HG03060 (cell line): ENCODE data around the gene FAM117B.

ENCODE experiments used
- ATAC-seq: cut with Tn5 transposase; IDR thresholded peaks from one replicate; pipeline ENCODE4 v1.9.1; 2021; ENCODE audit warnings: low read depth, moderate number of reproducible peaks; ENCODE audit not compliant: unreplicated experiment

FAM117B gene

DNA sequence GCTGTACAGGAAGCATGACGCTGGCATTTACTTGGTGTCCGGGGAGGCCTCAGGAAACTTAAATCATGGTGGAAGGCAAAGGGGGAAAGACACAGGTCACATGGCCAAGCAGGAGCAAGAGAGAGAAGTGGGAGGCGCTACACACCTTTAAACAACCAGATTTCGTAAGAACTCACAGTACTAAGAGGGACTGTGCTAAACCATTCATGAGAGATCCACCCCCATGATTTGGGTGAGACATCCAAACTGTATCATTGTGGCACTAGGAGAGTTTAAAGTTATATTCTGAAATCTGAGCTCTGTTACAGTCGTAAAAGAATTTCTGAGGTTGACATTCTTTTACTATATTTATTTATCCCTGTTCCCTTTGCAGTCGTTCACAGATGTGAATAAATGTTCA lies 120.2 kb downstream of the FAM117B start:
- no peak for ATAC-seq

DNA sequence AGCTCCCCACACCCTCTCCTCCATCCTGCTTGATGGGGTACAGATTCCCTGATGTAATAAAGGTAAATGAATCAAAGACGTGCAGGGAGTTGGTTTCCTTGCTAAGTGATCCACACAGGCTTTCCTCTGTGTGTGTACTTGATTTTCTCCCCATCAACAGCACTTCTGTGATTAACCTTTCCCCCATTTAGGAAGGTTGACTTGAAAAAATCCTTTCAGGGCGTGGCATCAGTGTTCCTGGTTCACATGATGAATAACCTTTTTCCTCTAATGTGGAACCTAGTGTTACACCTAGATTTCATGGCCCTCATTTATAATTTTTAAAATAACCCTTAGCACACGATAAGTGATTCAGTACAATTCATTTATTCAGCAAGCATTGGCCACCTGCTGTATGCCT lies 121.8 kb downstream of the FAM117B start:
- no peak for ATAC-seq

DNA sequence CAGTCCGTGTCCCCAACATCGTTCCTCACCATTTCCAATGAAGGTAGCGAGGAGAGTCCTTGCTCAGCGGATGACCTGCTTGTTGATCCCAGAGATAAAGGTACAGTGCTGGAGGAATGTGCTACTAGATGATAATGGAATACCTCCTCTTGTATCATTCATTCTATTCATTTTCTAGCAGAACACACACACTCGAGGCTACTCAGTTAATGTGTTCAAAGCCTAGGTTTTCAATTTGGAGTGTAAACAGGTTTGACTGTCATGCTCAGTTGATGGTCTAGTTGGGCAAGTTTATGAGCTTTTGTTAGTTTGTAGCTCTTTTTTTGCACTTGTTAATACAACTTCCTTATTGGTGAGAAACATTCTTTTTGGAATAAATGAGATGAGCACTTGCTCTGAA lies 122.6 kb downstream of the FAM117B start:
- ATAC-seq, result no peak

- no peak for ATAC-seq
Observed at GRCh38 chr2:202758128-202758527, 123.4 kb downstream of the FAM117B start.

DNA sequence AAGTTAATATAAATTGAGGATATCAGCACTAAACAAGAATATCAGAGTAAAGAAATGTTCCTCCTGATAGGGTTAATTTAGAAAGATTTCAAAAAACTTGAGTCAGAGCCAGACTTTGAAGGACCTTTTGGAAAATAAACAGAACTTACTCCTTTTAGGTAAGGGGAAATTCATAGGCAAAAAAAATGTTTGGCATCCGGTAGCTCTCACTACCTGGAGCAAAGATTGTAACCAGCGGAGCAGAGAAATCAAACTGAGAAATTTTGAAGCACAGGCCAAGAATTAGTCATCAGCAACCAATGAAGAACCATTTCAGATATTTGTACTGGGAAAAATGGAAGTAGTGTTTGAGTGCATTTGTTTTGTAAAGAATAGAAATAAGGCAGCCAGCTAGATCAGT lies 123.8 kb downstream of the FAM117B start:
- ATAC-seq, result no peak

DNA sequence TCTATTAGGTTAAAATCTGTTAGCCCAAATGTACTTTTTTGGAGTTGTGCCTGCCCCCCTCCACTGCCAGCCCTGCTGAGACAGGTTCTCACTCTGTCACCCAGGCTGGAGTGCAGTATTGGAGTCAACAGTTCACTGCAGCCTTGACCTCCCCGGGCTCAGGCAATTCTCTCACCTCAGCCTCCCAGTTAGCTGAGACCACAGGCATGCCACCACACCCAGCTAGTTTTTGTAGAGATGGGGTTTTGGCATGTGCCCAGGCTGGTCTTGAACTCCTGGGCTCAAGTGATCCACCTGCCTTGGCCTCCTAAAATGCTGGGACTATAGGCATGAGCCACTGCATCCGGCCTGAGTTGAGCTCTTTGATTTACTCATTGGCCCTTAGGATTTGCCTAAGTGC lies 126.1 kb downstream of the FAM117B start:
- no peak for ATAC-seq

- no peak for ATAC-seq
Observed at GRCh38 chr2:202762556-202762955, 127.8 kb downstream of the FAM117B start.

GRCh38 chr2:202763916-202764315 lies 129.1 kb downstream of the FAM117B start:
- no peak for ATAC-seq

- ATAC-seq, result no peak
Observed at GRCh38 chr2:202764991-202765390, 130.2 kb downstream of the FAM117B start.

- no peak for ATAC-seq
Observed at GRCh38 chr2:202765436-202765835, 130.7 kb downstream of the FAM117B start.

GRCh38 chr2:202768273-202768672 lies 133.5 kb downstream of the FAM117B start:
- no peak for ATAC-seq

- no peak for ATAC-seq
Observed at GRCh38 chr2:202769201-202769600, 134.4 kb downstream of the FAM117B start.

DNA sequence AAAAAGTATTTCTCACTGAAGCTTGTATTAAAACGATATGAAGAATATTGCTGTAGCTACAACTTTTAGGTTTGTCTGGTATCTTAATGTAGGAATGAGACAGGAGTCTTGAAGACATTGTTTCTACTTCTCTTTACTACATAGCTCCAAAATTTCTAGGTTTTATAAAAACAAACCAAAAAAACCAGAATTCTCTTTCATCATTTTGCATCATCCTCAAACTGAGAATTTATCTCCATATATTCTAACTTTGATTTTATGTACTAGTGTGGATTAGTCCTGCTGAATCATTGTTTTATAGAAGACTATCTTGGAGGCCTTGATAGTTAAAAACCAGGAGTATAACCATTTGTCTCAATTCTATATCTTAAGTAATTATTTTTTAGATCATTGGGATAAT lies 136.6 kb downstream of the FAM117B start:
- ATAC-seq, result no peak

GRCh38 chr2:202771741-202772460 lies 137.1 kb downstream of the FAM117B start:
- ATAC-seq, result no peak

GRCh38 chr2:202773301-202773973 lies 138.7 kb downstream of the FAM117B start:
- ATAC-seq, result no peak

- ATAC-seq, result no peak
Observed at GRCh38 chr2:202774104-202774503, 139.3 kb downstream of the FAM117B start.

GRCh38 chr2:202778217-202778616 lies 143.4 kb downstream of the FAM117B start:
- ATAC-seq, result no peak

GRCh38 chr2:202780514-202781021 lies 145.8 kb downstream of the FAM117B start:
- ATAC-seq, result peak; percentile 97

- no peak for ATAC-seq
Observed at GRCh38 chr2:202782940-202783558, 148.3 kb downstream of the FAM117B start.

DNA sequence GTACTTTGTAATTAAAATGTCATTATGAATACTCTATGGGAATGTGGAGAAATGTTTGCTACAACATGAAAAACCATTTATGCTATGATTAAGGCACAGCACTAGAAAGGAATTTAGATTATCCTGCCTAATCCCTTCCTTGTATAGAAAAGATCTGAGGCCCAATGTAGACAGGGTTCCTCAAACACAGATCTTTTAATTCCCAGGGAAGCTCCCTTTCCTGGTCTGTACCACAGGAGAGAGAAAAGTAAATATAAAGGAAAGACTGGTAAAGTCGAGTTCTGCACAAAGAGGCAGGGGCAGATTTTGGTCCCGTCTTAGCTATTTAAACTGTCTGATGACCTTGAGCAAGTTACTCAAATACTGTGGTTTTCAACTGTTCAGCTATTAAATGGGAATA lies 152.1 kb downstream of the FAM117B start:
- ATAC-seq, result no peak

GRCh38 chr2:202790676-202791075 lies 155.9 kb downstream of the FAM117B start:
- no peak for ATAC-seq

GRCh38 chr2:202797944-202798343 lies 163.2 kb downstream of the FAM117B start:
- ATAC-seq, result no peak
